ENCODE data around the gene ZNF500. TPM values are rescaled to one million over a fixed set of nuclear protein-coding genes. Genes with fewer than 3 reads are reported as not detected.

The ZNF500 gene
- total RNA-seq, 1 experiment from 2014 or later: 20.1 TPM

GRCh38 chr16:4752351-4753100 lies 14.4 kb downstream of the ZNF500 start:
- H3K4me1 ChIP-seq (ENCODE audit: control insufficient read depth in 1 of 2, insufficient read depth in 2 of 2, low read length in 2 of 2): no peaks in the 10 kb centered on the region
- intact Hi-C loops (cut with micrococcal nuclease): no loop called here
- ChIA-PET CTCF (no interaction called here), RAD21 (ENCODE audit: low non-redundant PET in 1 of 2, low total read pairs in 2 of 2, uncharacterized antibody in 2 of 2, unreplicated experiment in 2 of 2) (no interaction called here), POLR2A (no interaction called here)
- H3K9me2 ChIP-seq (ENCODE audit: insufficient read depth): no peaks in the 10 kb centered on the region
- no peak overlapping the region for H3K4me3 ChIP-seq (replicated peaks in 1 of 2; ENCODE audit: low read depth in 1 of 2, low read length in 2 of 2)
- DNase-seq (ENCODE audit: low read depth, low spot score) (no peak), ATAC-seq (no peak)
- no peak overlapping the region for H3K4me2 ChIP-seq (ENCODE audit: low read length)
- BruUV-seq (replicated peaks): no TSS peak
- no peaks in the 10 kb centered on the region for H4K20me1 ChIP-seq (ENCODE audit: insufficient read depth)
- H3K27me3 ChIP-seq (ENCODE audit: insufficient read depth, low read length): no peaks in the 10 kb centered on the region
- peaks cover 12% of the 10 kb centered on the region in 2 experiments; a peak in 3 of 4 replicates for H3K36me3 ChIP-seq (ENCODE audit: control insufficient read depth in 1 of 2, insufficient read depth in 2 of 2, low read length in 2 of 2)
- H3K79me2 ChIP-seq (ENCODE audit: insufficient read depth, low read length): peaks cover 4% of the 10 kb centered on the region; the same call in 1 of the 2 replicates
- H3K9ac ChIP-seq (ENCODE audit: low read length): no peak overlapping the region
- no peak for TF ChIP-seq POLR2AphosphoS5 (IDR thresholded peaks at IDR 0.05; ENCODE audit: low read depth, low read length)
- no peak for TF ChIP-seq ZNF274 (IDR thresholded peaks at IDR 0.05; ENCODE audit: low read depth, low read length)
- TF ChIP-seq FOSL1 (IDR thresholded peaks at IDR 0.05; ENCODE audit: low read depth): no peak
- TF ChIP-seq REST (IDR thresholded peaks at IDR 0.05; ENCODE audit: low read depth): no peak
- no peak for TF ChIP-seq CEBPB (IDR thresholded peaks at IDR 0.05; ENCODE audit: low read depth)
- no peak for TF ChIP-seq ZBTB33 (IDR thresholded peaks at IDR 0.05; ENCODE audit: extremely low read depth, insufficient replicate concordance, low read length)
- no peak for TF ChIP-seq SIN3A (IDR thresholded peaks at IDR 0.05; ENCODE audit: low read depth)
- no peak for TF ChIP-seq SP1 (IDR thresholded peaks at IDR 0.05; ENCODE audit: low read depth)
- TF ChIP-seq ATF3 (IDR thresholded peaks at IDR 0.05): no peak
- TF ChIP-seq EGR1 (IDR thresholded peaks at IDR 0.05; ENCODE audit: low read depth): no peak
- TF ChIP-seq JUND (IDR thresholded peaks at IDR 0.05): no peak
- no peak for TF ChIP-seq TCF7L2 (IDR thresholded peaks at IDR 0.05; ENCODE audit: borderline replicate concordance, extremely low read depth, insufficient read depth, insufficient read length)
- no peak for TF ChIP-seq RAD21 (IDR thresholded peaks at IDR 0.05; ENCODE audit: low read depth)
- no peak for TF ChIP-seq EZH2 (IDR thresholded peaks at IDR 0.05)
- H2AFZ ChIP-seq (ENCODE audit: low read depth, low read length, poor library complexity, severe bottlenecking): no peak overlapping the region
- H3K9me3 ChIP-seq (ENCODE audit: control insufficient read depth in 1 of 2, insufficient read depth in 1 of 2, low read depth in 1 of 2, low read length in 2 of 2): peaks cover 0 to 4% of the 10 kb centered on the region in 2 experiments; a peak in 1 of 4 replicates
- no peak overlapping the region for H3K27ac ChIP-seq (ENCODE audit: low read depth, low read length)
